ENCODE data around the gene DNAJC6. TPM values are rescaled to one million over a fixed set of nuclear protein-coding genes. Genes with fewer than 3 reads are reported as not detected.

DNAJC6 gene
- total RNA-seq, 2 experiments from 2014 or later, result 4.1 to 6.2 TPM

DNA sequence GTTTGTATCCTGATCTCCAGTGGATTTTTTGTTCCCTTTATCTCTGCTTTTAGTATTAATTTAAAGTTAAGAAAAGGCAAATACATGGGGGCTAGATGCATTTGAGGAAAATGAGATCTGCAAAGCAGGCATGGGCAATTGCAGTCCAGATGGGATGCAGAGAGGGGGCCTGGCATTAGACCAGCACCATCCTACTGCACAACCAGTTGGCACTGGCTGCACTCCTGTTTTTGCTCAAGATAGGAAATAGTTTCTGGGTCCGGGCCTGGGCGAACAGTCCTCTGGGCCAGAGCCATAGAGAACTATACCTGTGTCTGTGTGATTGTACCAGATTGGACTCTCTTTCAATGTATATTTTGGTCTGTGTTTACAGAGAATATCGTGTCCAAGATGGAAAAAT lies 77.1 kb downstream of the DNAJC6 start:
- CTCF ChIA-PET, result no interaction called here
- peaks cover 25% of the 10 kb centered on the region for H3K4me1 Mint-ChIP-seq
- H3K27me3 Mint-ChIP-seq, result no peaks in the 10 kb centered on the region
- H3K36me3 Mint-ChIP-seq, result peaks cover 54% of the 10 kb centered on the region
- ATAC-seq, result no peak
- no peak overlapping the region for H3K4me3 Mint-ChIP-seq
- no peak overlapping the region for H3K27ac Mint-ChIP-seq
- no peak for DNase-seq
- H3K9me3 Mint-ChIP-seq (ENCODE audit: low read depth), result peaks cover 3% of the 10 kb centered on the region

DNA sequence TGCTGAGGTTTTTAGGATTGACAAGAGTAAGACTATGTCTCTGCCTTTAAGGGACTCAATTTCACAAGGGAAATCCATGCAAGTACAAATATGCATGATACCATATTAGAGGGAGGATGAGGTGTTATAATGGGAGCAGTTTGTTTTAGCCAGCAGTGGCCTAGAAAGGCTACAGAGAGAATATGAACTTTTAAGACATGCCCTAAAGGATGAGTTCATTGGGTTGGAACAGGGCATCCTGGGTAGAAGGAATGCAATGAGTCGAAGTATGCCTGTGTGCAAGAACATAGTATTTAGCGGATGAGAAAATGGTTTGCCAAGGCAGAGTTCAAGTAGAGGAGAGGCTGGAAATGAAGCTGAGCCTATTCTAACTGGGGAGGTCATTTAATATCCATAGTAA lies 78.5 kb downstream of the DNAJC6 start:
- Mint-ChIP-seq H3K4me1 (peaks cover 39% of the 10 kb centered on the region), H3K36me3 (peaks cover 56% of the 10 kb centered on the region), H3K9me3 (ENCODE audit: low read depth) (peaks cover 3% of the 10 kb centered on the region), H3K27me3 (no peaks in the 10 kb centered on the region), H3K4me3 (no peak overlapping the region), H3K27ac (no peak overlapping the region)
- DNase-seq (no peak), ATAC-seq (no peak)
- CTCF ChIA-PET, result no interaction called here

DNA sequence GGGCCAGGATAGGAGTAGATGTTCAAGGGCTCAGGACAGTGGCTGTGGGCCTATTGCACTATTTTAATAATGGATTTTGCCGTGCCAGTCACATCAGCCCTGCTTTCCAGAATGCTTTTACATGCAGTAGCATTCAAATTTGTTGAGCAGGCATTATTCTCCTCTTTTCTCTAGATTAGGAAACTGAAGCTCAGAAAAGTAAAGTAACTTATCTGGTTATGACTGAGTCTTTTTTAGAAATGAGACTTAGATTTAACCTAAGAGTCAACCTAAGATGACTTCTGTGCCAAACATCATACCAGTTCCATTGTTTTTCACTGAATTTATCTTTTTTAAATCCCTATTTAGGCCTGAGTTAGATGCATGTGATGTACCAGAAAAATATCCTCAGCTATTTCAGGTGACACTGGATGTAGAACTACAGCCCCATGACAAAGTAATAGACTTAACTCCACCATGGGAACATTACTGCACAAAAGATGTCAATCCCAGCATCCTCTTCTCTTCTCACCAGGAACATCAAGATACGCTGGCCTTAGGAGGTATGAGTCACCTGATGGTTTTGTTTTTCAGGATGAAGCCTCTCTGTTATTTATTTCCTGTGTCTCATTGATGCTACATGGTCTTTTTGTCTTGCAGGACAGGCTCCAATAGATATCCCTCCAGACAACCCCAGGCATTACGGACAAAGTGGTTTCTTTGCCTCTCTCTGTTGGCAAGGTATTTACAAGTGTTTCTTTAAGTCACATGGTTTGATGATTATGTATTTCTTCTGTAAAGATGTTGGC lies 79.8 kb downstream of the DNAJC6 start:
- peaks cover 3% of the 10 kb centered on the region for H3K9me3 Mint-ChIP-seq (ENCODE audit: low read depth)
- H3K36me3 Mint-ChIP-seq, result peaks cover 50% of the 10 kb centered on the region

DNA sequence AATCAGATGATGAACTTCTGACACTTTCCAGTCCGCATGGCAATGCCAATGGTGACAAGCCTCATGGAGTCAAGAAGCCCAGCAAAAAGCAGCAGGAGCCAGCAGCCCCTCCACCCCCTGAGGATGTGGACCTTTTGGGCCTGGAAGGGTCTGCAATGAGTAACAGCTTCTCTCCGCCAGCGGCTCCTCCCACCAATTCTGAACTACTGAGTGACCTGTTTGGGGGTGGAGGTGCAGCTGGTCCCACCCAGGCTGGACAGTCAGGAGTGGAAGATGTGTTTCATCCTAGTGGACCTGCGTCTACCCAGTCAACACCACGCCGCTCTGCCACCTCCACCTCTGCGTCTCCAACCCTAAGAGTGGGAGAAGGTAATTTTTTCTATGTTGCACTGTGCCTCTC lies 83.2 kb downstream of the DNAJC6 start:
- Mint-ChIP-seq H3K27me3 (no peaks in the 10 kb centered on the region), H3K36me3 (peaks cover 42% of the 10 kb centered on the region), H3K4me1 (peaks cover 81% of the 10 kb centered on the region), H3K9me3 (ENCODE audit: low read depth) (no peaks in the 10 kb centered on the region), H3K27ac (peak overlapping the region; percentile 73), H3K4me3 (no peak overlapping the region)
- CTCF ChIA-PET, result interaction anchor here (1.1 to 3.3 kb wide), 6 partner anchors 9 to 295 kb away, joined by 3 to 19 read pairs (median 4); partner anchors contain the start of genes LEPR and LEPROT
- ATAC-seq, result no peak
- no peak for DNase-seq

More for the DNA sequence above, 79.8 kb downstream of the DNAJC6 start:
- Mint-ChIP-seq H3K27ac (peak overlapping the region; percentile 42), H3K4me3 (no peak overlapping the region), H3K27me3 (no peaks in the 10 kb centered on the region), H3K4me1 (peaks cover 50% of the 10 kb centered on the region)
- no peak for DNase-seq
- CTCF ChIA-PET, result no interaction called here
- ATAC-seq, result no peak

DNA sequence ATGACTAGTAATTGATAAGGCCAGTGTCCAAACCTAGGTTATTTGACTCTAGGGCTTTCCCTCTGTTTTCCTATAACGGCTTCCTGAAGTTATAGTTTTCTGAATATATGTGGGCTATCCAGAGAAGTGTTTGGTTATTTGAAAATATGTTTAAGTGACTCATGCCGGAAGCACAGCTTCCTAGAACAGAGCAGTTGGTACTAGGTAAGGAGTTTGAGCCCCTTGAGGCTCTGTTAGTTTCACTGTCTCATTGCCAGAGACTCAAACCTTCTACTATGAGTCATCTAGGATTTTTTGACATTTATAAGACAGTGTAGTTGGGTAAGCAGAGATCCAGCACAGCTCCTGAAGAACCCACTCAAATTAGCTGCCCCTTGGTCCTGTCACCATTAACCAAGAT lies 84.0 kb downstream of the DNAJC6 start:
- peaks cover 38% of the 10 kb centered on the region for H3K36me3 Mint-ChIP-seq
- H3K4me1 Mint-ChIP-seq, result peaks cover 88% of the 10 kb centered on the region
- peak overlapping the region; percentile 92 for H3K27ac Mint-ChIP-seq
- ATAC-seq, result peak; percentile 97
- CTCF ChIA-PET, result interaction anchor here (0.8 to 3.3 kb wide), 12 partner anchors 9 to 294 kb away, joined by 3 to 19 read pairs (median 4); partner anchors contain the start of genes LEPR and LEPROT
- peak overlapping the region; percentile 40 for H3K4me3 Mint-ChIP-seq
- H3K27me3 Mint-ChIP-seq, result no peaks in the 10 kb centered on the region
- DNase-seq, result peak; percentile 69
- H3K9me3 Mint-ChIP-seq (ENCODE audit: low read depth), result no peaks in the 10 kb centered on the region

DNA sequence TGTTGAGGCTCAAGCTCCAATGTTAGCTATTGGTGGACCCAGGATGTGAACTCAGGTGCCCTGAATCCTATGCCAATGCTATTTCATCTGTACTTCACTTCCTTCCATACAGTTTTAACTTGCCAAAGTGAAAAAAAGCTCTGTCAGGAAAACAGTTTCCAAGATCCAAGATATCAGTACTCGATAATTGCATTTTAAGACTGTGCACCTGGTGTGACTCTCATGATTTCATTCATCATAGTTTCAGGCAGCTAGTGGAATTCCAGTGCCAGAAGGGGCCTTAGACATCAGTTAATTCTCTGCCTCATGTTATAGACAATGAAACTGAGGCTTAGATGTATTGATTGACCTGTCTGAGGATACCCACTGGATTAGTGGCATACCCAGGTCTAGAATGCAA lies 84.6 kb downstream of the DNAJC6 start:
- H3K4me3 Mint-ChIP-seq, result peak overlapping the region; percentile 40

DNA sequence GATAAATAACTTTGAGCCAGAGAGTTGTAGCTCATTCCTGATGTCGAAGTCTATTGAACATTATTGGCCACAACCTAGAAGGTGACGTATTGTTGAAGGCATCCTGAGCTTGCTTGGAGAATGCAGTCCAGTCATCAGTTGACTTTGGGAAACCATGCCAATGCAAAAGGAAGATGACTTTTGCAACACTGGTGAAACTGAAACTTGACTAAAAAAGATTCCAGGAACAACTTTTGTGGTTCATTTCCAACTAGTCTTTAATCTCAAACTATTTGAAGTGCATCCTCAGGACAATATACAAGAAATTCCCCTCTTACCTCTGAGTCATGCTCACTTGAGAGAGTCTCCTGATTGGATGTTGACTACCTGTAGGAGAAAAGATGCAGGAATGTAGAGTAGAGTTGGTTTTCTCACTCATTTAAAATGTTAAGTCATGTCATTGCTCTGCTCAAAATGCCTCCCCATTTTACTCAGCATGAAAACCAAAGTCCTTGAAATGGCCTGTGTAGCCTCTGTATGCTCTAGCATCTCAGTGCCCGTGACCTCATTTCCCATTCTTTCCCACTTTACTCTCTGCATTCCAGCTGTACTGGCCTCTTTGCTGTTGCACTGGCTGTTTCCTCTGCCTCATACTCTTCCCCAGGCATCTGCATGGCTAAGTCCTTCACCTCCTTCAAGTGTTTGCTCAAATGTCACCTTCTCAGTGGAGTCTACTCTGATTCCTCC lies 86.7 kb downstream of the DNAJC6 start:
- H3K4me1 Mint-ChIP-seq, result peaks cover 73% of the 10 kb centered on the region
- DNase-seq (no peak), ATAC-seq (peak; percentile 21)
- no peaks in the 10 kb centered on the region for H3K9me3 Mint-ChIP-seq (ENCODE audit: low read depth)
- CTCF ChIA-PET, result no interaction called here
- H3K4me3 Mint-ChIP-seq, result peak overlapping the region; percentile 4
- H3K27me3 Mint-ChIP-seq, result no peaks in the 10 kb centered on the region
- H3K36me3 Mint-ChIP-seq, result peaks cover 37% of the 10 kb centered on the region
- H3K27ac Mint-ChIP-seq, result peak overlapping the region; percentile 80

More for the DNA sequence above, 84.6 kb downstream of the DNAJC6 start:
- Mint-ChIP-seq H3K27me3 (no peaks in the 10 kb centered on the region), H3K36me3 (peaks cover 38% of the 10 kb centered on the region), H3K4me1 (peaks cover 88% of the 10 kb centered on the region), H3K27ac (peak overlapping the region; percentile 92), H3K9me3 (ENCODE audit: low read depth) (no peaks in the 10 kb centered on the region)
- DNase-seq, result no peak
- CTCF ChIA-PET, result interaction anchor here (0.8 to 3.3 kb wide), 10 partner anchors 10 to 294 kb away, joined by 3 to 19 read pairs (median 4); partner anchors contain the start of genes LEPR and LEPROT
- no peak for ATAC-seq

DNA sequence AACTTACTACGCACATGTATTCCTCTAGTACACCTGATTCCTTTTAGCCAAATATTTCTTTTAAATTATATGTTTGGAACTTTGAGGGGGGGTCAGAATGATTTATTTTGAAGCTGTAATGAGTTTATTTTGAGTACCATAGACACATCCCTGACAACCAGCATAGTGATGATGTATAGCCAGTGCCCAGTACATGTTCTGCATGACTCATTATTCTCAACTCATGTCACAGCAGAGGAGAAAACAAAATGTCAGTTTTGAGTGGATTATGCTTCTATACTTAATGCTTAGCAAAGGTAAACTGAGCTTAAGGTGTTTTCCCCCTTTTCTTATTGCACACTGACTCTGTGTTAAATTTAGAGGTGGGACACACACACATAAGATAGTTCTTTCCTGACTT lies 88.7 kb downstream of the DNAJC6 start:
- H3K4me1 Mint-ChIP-seq, result peaks cover 55% of the 10 kb centered on the region
- CTCF ChIA-PET, result no interaction called here
- no peak overlapping the region for H3K27ac Mint-ChIP-seq
- no peaks in the 10 kb centered on the region for H3K9me3 Mint-ChIP-seq (ENCODE audit: low read depth)
- H3K4me3 Mint-ChIP-seq, result no peak overlapping the region
- DNase-seq, result no peak
- ATAC-seq, result no peak
- peaks cover 25% of the 10 kb centered on the region for H3K36me3 Mint-ChIP-seq
- H3K27me3 Mint-ChIP-seq, result no peaks in the 10 kb centered on the region

DNA sequence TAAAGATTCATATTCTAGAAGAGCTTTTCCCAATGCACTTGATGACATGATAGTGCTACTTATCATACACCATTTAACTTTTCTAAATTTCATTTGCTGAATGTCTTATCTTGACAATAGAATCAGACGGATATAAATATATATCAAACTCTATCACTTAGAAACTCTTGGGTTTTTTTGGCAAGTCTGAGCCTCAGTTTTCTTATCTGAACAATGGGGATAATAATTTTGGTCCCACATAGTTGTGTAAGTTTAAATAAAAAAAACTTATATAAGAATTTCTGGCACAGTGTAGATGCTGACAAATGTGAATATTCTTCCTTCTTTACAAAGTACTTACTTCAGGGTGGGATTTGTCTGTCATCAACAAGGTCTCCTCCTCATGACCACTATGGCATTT lies 89.7 kb downstream of the DNAJC6 start:
- ATAC-seq (no peak), DNase-seq (no peak)
- no peak overlapping the region for H3K4me3 Mint-ChIP-seq
- H3K27ac Mint-ChIP-seq, result no peak overlapping the region
- CTCF ChIA-PET, result interaction anchor here (0.9 kb wide), 1 partner anchor 16 kb away, joined by 3 read pairs; no protein-coding TSS in a partner anchor
- H3K4me1 Mint-ChIP-seq, result peaks cover 47% of the 10 kb centered on the region
- H3K9me3 Mint-ChIP-seq (ENCODE audit: low read depth), result no peaks in the 10 kb centered on the region
- no peaks in the 10 kb centered on the region for H3K27me3 Mint-ChIP-seq
- peaks cover 25% of the 10 kb centered on the region for H3K36me3 Mint-ChIP-seq

DNA sequence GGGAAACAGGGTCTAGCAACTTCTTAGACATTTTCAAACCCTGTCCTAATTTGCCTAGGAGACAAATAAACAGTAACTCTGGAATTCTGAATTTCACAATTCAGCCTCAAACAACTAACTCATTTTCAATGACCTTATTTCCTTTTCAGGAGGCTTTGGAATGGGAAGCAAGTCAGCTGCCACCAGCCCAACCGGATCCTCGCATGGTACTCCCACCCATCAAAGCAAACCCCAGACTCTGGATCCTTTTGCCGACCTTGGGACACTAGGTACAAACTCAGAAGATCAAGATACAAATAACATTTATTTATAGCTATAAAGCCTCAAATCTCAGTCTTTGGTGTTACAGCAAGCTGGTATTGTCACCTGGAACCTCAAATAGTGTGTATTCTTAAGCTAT lies 92.3 kb downstream of the DNAJC6 start:
- H3K4me3 Mint-ChIP-seq, result no peak overlapping the region
- H3K27ac Mint-ChIP-seq, result no peak overlapping the region
- ATAC-seq, result no peak
- CTCF ChIA-PET, result no interaction called here
- no peaks in the 10 kb centered on the region for H3K27me3 Mint-ChIP-seq
- no peaks in the 10 kb centered on the region for H3K9me3 Mint-ChIP-seq (ENCODE audit: low read depth)
- no peak for DNase-seq
- H3K4me1 Mint-ChIP-seq, result peaks cover 21% of the 10 kb centered on the region
- H3K36me3 Mint-ChIP-seq, result peaks cover 30% of the 10 kb centered on the region

DNA sequence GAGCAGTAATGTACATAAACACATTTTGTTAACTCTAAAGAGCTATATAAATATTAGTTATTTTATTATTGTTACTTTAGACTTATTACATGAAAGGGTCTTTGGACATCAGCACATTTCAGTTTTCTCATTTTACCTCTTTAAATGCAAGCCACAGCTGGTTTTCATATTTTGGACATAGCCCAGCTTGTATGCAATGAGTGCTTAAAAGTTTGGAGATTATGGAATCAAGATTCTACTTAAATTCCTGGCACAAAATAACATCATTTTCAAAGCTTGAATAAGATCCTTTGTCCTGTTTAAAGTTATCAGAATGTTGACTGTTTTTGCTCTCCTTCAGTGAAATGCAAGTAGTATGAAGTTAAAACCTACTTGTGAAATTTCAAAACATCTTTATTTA lies 95.6 kb downstream of the DNAJC6 start:
- CTCF ChIA-PET, result interaction anchor here (2.4 kb wide), 1 partner anchor 14 kb away, joined by 7 read pairs; the partner anchor contains the start of genes LEPR and LEPROT
- Mint-ChIP-seq H3K4me1 (no peaks in the 10 kb centered on the region), H3K27me3 (no peaks in the 10 kb centered on the region), H3K27ac (no peak overlapping the region), H3K36me3 (peaks cover 26% of the 10 kb centered on the region), H3K4me3 (no peak overlapping the region), H3K9me3 (ENCODE audit: low read depth) (no peaks in the 10 kb centered on the region)
- ATAC-seq (no peak), DNase-seq (no peak)

DNA sequence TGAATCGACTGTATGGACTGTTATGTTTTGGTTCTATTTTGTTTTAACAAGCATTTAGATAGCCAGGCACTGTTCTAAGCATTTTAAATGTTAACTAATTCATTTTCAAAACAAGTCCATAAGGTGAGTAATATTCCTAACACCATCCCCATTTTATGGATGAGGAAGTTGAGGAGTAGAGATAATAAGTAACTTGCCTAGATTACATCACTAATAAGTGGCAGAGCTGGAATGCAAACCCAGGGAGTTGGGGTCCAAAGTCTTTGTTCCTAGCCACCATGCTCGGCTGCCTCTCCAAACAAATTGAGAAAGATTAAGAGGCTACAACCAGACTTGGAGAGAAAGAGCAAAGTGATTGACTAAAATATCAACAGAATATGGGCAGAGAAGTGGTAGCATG lies 98.5 kb downstream of the DNAJC6 start:
- Mint-ChIP-seq H3K27ac (no peak overlapping the region), H3K27me3 (no peaks in the 10 kb centered on the region), H3K9me3 (ENCODE audit: low read depth) (no peaks in the 10 kb centered on the region), H3K4me1 (no peaks in the 10 kb centered on the region), H3K4me3 (no peak overlapping the region), H3K36me3 (peaks cover 25% of the 10 kb centered on the region)
- CTCF ChIA-PET, result interaction anchor here (1.4 kb wide), 1 partner anchor 11 kb away, joined by 4 read pairs; no protein-coding TSS in a partner anchor
- no peak for ATAC-seq
- DNase-seq, result no peak

DNA sequence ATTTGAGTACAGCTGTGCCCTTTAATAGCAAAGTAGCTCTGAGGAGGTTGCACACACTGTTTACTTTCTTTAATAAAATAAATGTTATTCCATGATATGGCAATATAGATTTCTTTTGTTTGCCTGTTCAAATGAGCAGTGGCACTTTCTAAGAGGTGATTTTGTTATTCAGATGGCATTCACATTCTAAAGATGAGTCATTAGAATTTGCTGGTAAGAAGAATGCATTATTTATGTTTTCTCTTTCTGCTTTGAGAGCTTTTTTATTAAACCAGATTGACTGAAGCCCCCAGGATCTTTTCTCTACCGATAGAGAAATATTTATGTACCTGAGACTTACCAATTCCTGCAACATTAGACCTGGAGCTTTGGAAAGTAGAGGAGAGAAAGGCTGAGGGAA lies 100.0 kb downstream of the DNAJC6 start:
- DNase-seq (no peak), ATAC-seq (no peak)
- Mint-ChIP-seq H3K36me3 (peaks cover 23% of the 10 kb centered on the region), H3K4me3 (no peak overlapping the region), H3K4me1 (no peaks in the 10 kb centered on the region), H3K27ac (no peak overlapping the region), H3K9me3 (ENCODE audit: low read depth) (no peaks in the 10 kb centered on the region), H3K27me3 (no peaks in the 10 kb centered on the region)
- CTCF ChIA-PET, result interaction anchor here (1.1 kb wide), 1 partner anchor 9 kb away, joined by 3 read pairs; no protein-coding TSS in a partner anchor

Data from activated CD8-positive, alpha-beta memory T cell treated with anti-CD3 and anti-CD28 coated beads, Interleukin-2, amount 10 ng/mL, durations not matched to agents 7 days and 5 days (primary cell).